GM19452 (cell line): Measurements from ENCODE around the gene ASCL2.

Source experiments
- ATAC-seq: cut with Tn5 transposase; IDR thresholded peaks from one replicate; pipeline ENCODE4 v1.9.1; 2021; ENCODE audit not compliant: unreplicated experiment

ASCL2 gene, protein sequence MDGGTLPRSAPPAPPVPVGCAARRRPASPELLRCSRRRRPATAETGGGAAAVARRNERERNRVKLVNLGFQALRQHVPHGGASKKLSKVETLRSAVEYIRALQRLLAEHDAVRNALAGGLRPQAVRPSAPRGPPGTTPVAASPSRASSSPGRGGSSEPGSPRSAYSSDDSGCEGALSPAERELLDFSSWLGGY

DNA sequence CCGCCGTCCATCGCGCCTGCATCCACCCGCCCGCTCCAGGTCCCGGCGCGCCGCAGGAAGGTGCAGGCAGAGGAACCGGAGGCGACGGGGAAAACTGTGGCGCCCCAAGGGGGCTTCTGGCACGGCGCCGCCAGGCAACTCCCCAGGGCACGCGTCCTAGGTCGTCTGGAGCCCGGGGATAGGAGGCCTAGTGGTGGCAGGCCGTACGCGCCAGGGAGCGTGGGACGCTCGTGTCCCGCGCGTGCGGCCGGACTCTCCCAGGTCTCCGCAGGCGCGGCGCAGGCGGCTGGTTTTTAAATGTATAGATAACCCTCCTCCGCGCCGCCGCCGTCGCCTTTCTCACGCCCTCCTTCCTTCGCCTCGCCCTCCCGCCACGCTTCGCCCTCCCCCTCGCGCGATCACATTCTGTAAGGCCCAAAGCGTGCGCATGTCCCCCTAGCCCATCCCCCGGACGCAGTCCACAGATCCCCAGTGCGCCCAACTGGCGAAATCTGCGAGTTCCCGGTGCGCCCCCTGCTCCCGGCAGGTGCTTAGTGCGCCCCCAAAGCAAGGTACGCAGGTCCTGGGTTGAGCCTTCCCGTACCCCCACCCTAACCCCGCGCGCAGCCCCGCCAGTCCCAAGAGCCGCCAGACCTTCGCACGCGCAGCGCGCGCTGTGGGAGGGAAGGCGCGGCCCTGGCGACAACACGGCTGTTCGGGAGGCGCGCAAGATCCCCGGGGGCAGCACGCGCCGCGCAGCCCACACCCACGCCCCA is at the start of gene ASCL2:
Gene ASCL2 (minus strand): TSS at position 267 of the 755 bp plus-strand sequence. CDS start 256 bp downstream, at position 11.
- ATAC-seq = no peak

DNA sequence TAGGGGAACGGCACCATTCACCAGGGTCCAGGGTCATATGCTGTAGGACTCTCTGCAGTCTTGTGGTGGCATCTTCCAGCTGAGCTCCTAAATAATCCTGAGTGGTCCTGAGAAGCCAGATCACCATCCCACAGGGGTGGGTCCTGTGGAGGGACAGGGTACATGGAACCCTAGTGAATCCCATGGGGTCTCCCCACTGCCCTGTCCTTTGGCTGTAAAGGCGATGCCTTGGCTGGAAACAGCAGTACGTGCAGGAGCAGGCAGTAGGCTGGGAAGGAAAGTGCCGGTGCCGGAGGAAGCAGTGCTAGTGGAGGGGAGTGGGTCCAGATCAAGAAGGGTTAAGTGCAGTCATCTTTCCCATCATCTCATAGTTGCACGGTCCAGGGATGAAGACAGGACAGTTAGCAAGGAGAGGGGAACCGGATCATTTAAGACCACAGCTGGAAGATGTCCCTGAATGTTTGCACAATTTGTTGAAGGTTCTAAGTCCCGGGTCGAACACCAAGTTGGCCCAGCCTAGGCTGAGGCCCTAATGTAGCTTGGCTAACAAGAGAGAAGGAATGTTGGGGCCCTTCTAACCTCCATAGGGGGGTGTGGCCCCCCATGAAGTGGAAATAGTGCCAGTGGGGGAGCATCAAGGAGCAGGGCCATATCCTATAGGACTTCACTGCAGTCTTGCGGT is 49.5 kb upstream of the ASCL2 start:
- ATAC-seq = no peak

DNA sequence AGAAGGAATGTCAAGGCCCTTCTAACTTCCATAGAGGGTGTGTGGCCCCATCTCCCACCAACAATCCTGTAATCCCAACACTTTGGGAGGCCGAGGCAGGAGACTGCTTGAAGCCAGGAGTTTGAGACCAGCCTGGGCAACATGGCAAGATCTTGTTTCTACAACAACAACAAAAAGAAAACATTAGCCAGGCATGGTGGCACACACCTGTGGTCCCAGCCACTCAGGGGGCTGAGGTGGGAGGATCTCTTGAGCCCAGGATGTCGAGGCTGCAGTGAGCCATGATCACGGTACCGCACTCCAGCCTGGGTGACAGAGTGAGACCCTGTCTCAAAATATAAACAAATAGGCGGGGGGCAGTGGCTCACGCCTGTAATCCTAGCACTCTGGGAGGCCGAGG is 48.3 kb upstream of the ASCL2 start:
- ATAC-seq = no peak

DNA sequence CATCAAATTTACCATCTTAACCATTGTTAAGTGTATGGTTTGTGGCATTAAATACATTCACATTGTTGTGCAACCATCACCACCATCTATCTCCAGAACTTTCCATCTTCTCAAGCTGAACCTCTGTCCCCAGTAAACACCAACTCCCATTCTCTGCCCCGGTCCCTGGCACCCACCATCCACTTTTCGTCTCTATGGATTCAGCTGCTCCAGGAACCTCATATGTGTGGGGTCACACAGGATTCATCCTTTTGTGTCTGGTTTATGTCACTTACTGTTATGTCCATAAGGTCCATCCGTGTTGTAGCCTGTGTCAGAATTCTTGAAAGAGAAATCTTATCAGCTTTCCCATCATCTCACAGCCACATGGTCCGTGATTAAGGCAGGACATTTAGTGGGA is 47.7 kb upstream of the ASCL2 start:
- ATAC-seq = no peak

DNA sequence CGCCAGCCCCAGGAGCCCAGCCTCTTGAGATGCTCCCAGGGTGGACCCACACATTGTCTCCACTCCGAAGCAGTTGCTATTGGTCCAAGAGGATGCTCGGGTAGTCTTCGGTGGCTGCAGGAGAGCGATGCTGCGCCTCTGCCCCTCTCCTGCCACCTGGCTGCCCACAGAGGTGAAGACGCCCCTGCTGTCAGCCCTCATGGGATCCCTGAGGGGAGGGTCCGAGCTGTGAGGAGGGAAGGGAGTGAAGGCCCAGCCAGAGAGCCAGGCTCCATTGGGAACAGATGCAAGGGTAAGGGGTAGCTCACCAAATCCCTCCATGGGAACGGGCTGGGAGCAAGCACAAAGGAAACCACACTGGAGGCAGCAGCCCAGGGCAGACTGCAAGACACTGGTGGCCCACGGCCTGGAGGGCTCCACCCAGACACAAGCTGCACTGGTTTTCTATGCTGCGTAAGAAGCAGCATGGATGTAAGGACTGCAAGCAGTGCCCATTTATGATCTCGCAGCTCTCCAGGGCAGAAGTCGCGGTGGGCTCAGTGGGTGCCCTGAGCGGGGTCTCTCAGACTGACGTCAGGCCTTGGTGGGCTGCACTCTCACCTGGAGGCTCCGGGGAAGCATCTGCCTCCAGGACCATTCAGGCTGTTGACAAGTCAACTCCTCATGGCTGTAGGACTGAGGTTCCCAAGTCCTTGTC is 47.1 kb upstream of the ASCL2 start:
- ATAC-seq = no peak

DNA sequence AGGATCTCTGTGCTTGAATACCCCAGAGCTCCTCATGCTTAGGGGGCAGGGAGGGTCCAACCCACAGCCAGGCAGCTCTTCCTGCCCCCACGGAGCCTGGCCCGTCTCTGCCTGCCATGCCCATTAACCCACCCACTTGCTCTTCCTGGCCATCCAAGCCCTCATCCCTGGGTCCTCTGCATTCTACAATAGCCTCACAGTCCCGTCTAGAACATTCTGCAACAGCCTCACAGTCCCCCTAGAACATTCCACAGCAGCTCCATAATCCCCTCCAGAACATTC is 46.5 kb upstream of the ASCL2 start:
- ATAC-seq = no peak

DNA sequence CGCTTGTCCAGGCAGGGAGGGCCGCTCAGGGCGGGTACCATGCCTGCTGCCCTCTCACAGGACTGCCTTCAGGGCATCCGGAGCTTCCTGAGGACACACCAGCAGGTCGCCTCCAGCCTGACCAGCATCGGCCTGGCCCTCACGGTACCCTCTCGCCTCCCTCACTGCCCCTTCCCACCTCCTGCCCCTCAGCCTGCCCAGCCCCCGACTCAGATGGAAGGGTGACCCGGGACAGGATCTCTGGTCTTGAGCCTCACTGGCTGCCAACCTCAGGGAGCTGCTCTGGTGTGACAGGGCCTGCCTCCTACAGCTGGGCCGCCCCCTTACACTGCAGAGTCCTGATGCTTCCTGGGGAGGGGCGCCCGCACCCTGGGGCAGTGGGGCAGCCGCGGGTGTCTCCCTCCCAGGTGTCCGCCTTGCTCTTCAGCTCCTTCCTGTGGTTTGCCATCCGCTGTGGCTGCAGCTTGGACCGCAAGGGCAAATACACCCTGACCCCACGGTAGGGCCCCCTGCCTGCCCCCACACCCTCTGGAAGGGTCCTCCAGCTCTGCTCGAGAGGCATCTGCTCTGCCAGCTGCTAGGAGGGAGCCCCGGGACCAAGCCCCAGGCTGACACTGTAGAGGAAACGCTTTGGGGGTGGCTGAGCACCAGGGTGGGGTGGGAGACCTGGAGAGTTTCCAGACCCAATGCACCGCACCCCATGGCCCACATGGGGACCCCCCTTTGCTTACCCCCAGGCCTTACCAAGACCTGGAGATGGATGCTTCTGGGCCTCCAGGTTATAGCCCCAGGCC is 46.0 kb upstream of the ASCL2 start:
- ATAC-seq = no peak

DNA sequence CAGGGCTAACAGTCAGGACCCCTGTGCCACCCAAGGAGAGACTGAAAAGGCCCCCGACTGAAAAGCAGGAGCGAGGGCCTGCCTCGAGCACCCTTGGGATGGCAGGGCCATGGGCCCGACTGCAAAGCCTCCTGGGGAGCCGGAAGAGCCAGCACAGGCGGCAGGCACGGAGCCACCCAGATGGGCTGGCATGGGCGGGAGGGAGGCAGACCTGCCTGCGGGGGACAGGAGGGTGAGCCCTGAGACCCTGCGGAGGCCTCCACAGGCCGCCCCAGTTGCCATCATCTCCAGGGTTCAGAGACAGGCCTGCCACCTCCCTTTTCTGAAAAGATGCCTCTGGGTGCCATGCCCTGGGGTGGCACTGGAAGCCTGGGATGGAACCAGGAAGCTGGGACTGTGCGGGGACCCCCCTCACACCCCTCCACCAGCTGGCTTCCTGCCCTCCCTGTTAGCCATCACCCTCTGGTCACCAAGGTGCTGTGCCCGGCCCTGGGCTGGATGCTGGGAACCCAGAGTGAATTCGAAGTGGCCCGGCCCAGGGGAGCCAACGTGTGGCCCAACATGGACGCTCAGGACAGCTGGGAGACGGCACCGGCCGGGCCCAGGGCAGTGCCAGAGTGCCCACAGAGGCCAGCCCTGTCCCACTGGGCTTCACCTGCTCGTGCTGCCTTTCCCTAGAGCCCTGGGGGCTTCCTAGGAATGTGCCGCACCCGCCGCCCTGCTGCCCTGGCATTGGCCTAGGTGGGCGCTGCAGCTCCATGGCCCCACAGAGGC is 45.2 kb upstream of the ASCL2 start:
- ATAC-seq = no peak

DNA sequence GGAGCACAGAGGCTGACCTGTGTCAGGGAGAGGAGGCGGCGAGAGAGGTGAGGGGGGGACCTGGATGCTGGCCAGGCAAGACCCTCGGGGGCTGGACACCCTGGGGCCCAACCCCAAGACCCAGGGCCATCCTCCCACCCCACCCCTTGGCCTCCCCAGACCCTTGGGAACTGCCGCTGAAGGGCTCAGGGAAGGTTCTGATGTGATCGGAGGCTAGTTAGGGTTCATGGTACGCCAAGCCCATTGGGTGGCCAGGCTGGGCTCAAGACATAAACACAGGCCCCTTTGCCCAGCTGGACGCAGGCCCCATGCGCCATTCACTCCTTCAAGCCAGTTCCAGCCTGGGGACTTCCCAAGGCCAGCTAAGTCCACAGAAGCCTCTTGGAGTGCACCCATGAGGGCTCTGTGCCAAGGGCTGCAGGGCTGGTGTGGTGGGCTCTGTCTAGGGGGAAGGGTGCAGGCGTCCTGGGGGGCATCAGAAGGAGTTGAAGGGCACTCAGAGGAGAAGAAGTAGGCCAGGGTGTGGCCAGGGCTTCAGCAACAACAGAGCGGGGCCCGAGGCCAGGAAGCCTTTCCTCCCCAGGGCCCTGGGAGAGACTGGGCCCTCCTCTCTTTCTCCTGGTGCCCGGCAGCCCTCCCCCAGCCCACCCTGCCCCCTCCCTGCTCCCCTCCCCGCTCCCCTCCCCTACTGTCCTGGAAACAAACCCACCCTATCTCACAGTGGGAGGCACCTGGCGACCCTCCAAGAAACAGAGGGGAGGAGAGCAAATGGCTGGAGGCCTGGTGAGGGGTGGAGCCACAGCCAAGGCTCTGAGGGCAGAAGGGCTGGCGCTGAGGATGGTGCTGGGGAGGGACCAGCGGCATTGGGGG is 44.4 kb upstream of the ASCL2 start:
- no peak for ATAC-seq

DNA sequence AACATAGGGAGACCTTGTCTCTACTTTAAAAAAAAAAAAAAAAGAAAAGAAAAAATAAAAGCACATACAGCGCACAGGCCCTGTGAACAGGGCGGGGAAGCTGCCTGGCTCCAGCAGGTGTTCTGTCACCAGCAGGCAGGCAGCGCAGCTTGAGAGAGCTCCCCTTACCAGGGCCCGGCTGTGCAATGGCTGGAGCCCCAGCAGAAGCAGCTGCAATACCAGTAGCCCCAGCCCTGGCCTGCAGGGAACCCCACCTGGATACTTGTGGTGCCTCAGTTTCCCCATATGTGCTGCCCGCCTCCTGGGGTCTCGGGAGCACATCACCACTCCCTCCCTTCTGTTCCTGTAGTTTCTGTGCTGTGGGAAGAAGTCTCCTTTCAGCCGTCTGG is 43.7 kb upstream of the ASCL2 start:
- ATAC-seq = no peak

DNA sequence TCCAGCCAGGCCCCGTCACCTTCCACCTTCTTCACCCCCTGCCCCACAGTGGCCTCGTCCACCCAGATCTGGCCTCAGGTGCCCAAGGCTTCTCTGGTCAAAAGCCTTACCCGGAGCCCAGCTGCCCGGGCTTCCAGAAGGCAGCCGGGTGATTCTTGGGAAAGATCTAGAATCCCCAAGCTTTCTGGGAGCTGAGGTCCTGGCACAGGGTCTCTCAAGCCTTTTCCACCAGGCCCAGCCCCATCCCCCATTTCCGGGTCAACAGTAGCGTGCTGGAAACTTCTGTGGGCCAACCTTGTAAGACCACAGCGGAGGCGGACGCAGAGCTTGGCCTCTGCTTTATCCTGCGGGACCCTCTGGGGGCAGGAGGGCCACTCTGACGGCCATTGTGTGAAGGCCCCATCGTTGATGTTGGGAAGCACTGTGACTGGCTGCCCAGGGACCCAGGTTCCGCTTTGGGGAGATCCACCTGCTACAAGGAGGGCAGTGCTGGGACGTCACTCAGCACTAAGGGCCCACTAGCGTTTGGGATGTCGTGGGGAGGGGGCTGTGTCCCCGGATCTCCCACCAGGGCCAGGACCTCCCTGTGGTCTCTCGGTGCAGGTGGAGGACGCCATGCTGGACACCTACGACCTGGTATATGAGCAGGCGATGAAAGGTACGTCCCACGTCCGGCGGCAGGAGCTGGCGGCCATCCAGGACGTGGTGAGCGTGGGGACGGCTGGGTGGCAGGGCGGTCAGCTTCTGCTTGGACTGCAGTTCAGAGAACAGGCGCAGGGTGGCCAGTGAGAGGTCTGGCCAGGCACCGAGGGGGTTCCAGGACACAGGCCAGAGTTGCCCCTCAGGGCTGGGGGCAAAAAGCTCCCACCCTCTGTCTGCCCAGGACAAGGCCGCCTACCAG is 42.9 kb upstream of the ASCL2 start:
- ATAC-seq = no peak

DNA sequence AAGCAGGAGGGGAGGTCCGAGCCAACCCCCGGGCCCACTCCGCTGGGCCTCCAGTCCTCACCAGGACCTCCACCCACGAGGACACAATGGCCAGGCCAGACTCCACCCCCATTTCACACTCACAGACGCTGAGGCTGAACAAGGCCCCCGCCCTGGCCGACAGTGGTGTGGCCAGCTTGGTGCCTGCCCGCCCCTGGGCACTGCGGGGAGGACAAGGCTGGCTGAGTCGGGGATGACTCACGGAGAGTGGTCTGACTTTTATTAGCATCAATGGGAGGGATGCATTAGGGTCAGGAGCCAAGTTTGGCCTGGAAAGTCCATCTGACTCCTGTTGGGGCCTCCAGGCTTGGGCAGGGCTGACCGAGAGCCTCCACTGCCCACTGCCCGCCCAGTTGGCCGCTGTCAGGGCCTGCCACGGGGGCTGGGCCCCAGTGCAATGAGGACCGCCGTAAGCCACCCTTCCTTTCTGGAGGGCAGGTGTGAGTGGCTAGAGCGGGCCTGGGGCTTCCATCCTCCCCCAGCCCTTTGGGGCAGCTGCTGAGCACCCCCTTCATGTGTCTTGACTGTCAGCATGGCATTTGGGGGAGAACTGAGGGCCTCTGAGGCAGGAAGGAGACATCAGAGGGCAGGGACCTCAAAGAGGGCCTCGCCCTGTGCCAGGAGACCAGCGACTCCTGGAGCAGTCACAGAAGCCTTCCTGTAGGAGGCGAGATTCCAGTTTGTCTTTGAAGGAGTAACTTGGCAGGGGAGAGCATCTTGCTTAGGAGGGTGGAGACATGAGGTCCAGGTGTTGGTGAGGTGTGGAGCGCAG is 42.0 kb upstream of the ASCL2 start:
- ATAC-seq = no peak

DNA sequence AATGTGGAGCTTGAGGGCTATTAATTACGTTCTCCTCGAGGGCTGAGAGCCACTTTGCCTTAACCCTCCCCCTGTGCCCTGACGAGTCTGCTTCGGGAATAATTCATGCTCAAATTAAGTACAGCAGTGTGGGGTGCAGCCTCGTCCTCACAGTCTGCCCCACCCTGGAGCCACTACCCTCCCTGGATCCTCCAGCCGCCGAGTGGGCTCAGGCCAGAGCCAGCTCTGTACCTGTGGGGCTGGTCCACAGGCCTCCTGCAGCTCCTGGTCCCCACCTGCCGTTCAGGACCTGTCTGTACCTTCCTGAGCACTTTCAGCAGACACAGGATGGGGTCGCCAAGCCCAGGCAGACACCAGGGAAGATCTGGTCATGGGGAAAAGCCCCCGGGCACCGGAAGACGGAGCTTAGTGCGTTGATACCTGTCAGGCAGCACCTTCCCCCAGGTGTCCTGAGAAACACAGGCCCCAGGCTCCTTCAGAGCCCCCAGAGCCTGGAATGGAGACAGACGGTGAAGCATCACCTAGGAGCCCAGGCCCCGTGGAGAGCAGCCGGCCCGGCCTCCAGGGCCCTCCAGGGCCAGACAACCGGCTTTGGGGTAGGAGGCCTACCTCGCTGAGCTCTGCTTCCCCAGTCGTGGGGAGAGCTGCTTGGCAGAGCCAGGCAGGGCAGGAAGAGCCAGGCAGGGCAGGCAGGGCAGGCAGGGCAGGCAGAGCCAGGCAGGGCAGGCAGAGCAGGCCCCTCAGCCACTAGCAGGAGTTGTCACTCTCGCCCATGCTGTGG is 41.2 kb upstream of the ASCL2 start:
- no peak for ATAC-seq

DNA sequence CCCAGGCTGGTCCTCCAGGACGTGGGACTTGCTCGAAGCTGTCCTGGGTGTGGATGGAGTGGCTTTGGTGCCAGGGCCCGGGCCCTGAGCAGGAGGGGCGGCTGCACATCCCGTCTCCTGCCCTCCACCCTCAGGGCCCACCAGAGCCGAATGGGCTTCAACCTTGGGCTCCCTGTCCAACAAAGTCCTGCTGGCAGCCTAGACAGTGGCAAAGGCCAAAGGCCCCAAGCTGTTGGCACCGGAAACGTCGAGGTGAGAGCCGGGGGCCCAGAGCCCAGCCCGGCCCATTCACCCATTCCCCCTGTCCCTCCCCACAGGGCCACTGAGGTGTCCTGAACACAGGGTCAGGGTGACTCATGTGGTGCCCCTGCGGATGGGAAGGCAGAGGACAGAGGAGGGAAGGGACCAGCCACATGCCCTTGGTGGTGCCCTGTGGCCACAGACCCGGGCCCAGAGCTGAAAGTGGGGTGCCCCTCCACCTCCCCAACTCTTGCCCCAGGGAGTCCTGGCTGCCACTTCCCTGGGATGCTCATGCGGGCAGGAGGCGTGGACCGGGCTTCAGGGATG is 40.5 kb upstream of the ASCL2 start:
- ATAC-seq = no peak

DNA sequence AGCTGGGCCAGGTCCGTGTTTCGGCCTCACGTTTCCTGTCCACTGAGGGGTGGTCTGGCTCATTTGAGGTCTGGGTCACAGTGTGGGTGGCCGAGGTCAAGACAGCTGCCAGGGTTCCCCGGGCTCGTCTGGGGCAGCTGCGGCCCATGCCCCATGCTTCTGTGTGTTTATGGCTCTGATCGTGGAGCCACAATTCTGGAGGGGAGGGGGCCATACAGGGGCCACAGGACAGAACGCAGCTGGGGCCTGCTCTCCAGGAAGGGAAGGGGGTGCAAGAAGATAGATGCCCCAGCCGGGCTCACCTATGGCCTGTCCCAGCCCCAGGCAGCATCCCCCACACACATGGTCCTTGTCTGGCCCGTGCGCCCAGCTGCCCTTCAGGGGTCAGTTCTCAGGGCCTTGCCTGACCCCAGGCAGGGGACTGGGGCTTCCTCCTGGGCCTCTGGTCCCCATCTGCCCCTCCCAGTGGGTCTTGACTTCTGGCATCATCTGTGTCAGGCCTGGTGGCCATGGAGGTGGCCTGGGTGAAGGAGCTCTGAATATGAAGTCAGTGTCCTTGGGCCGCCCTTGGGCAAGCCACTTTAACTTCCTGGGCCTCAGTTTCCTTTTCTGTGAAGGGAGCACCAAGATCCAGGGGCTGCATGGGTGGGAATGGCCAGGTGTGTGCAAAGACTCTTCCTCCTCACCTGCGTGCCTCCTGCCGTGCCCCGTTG is 39.8 kb upstream of the ASCL2 start:
- no peak for ATAC-seq
